DND-41 (cell line): ENCODE results near the gene SSR1.

Source experiments
- ATAC-seq: fragments of 200-7000 bp; cut with Tn5 transposase; 3 replicates; pipeline ENCODE4 v1.9.1; 2021; ENCODE audit warnings: low read depth; ENCODE audit not compliant: insufficient read depth
- DNase-seq: peaks from one replicate; pipeline ENCODE4 v3.0.0-alpha.2; 2020
- H2AFZ ChIP-seq: 2 replicates; pipeline ENCODE4 v1.6.0; 2012; ENCODE audit warnings: low read depth, low read length
- H3K27ac ChIP-seq: 2 replicates; pipeline ENCODE4 v1.5.1; 2012; ENCODE audit warnings: low read length, inconsistent platforms
- H3K27me3 ChIP-seq: fragments of 200-600 bp; sonication (generic); 2 replicates; pipeline ENCODE4 v1.6.0; 2012; ENCODE audit warnings: low read length, mild to moderate bottlenecking, inconsistent platforms; ENCODE audit not compliant: insufficient read depth, poor library complexity
- H3K36me3 ChIP-seq: 2 replicates; pipeline ENCODE4 v1.5.1; 2012; ENCODE audit warnings: low read length, inconsistent platforms; ENCODE audit not compliant: insufficient read depth
- H3K4me1 ChIP-seq: 2 replicates; pipeline ENCODE4 v1.5.1; 2012; ENCODE audit warnings: mild to moderate bottlenecking, low read length; ENCODE audit not compliant: insufficient read depth
- H3K4me2 ChIP-seq: 2 replicates; pipeline ENCODE4 v1.6.0; 2012; ENCODE audit warnings: mild to moderate bottlenecking, moderate library complexity, low read length, inconsistent platforms; ENCODE audit not compliant: insufficient read depth
- H3K4me3 ChIP-seq, 2 experiments: fragments of 200-600 bp in 1 of 2; shearing (Covaris generic) in 1 of 2; 2 replicates each; pipeline ENCODE4 v1.5.1; 2012 to 2016; ENCODE audit warnings: inconsistent platforms in 2 of 2, low read length in 2 of 2, mild to moderate bottlenecking in 2 of 2, low read depth in 1 of 2, moderate library complexity in 1 of 2
- H3K79me2 ChIP-seq: 2 replicates; pipeline ENCODE4 v1.6.0; 2012; ENCODE audit warnings: low read length, inconsistent platforms; ENCODE audit not compliant: insufficient read depth
- H3K9ac ChIP-seq: 2 replicates; pipeline ENCODE4 v1.6.0; 2012; ENCODE audit warnings: low read depth, mild to moderate bottlenecking, inconsistent platforms, low read length, moderate library complexity
- H3K9me3 ChIP-seq: 2 replicates; pipeline ENCODE4 v1.5.1; 2012; ENCODE audit warnings: low read length, moderate library complexity, mild to moderate bottlenecking, inconsistent platforms; ENCODE audit not compliant: insufficient read depth, severe bottlenecking
- H4K20me1 ChIP-seq: 2 replicates; pipeline ENCODE4 v1.6.0; 2012; ENCODE audit warnings: low read length; ENCODE audit not compliant: insufficient read depth
- CTCF ChIP-seq: IDR thresholded peaks from 2 replicates; pipeline ENCODE4 v1.5.1; 2012; ENCODE audit warnings: borderline replicate concordance, low read length, moderate library complexity, mild to moderate bottlenecking; ENCODE audit not compliant: poor library complexity, severe bottlenecking; ENCODE audit errors: extremely low read depth
- EZH2 ChIP-seq: IDR thresholded peaks from 3 replicates; pipeline ENCODE4 v1.6.1; 2012; ENCODE audit warnings: borderline replicate concordance, low read depth, mild to moderate bottlenecking, moderate library complexity, low read length, inconsistent platforms; ENCODE audit not compliant: severe bottlenecking

Gene SSR1

DNA sequence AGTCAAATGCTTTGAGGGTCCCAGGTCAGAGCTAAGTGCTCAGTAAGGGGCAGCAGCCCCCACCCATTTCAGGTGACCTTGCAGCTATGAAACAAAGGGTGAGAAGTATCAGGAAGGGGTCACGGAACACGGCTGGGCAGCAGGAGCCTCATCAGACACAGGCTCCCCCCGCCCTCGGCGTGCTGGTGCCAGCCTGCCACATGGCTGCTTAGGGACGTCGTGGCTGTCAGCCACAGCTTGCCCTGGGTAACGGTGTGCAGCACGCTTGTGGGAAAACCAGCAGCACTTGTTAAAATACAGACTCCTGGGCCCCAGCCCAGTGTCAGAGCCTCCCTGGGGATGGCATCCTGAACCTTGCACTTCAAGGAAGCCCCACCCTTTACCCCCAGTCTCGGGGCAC is 39.3 kb downstream of the SSR1 start:
- TF ChIP-seq EZH2 (no peak), CTCF (no peak)
- DNase-seq, result no peak
- Histone ChIP-seq H2AFZ (no peak overlapping the region), H3K4me1 (no peaks in the 10 kb centered on the region), H3K27me3 (no peaks in the 10 kb centered on the region), H3K9me3 (no peaks in the 10 kb centered on the region), H3K36me3 (no peaks in the 10 kb centered on the region), H3K27ac (no peak overlapping the region), H4K20me1 (no peaks in the 10 kb centered on the region), H3K9ac (no peak overlapping the region), H3K4me2 (no peak overlapping the region), H3K79me2 (no peaks in the 10 kb centered on the region), H3K4me3 (no peak overlapping the region)
- ATAC-seq, result no peak

GRCh38 chr6:7271205-7271534 is 41.8 kb downstream of the SSR1 start:
- Histone ChIP-seq H3K36me3 (no peaks in the 10 kb centered on the region), H4K20me1 (no peaks in the 10 kb centered on the region), H2AFZ (no peak overlapping the region), H3K4me3 (no peak overlapping the region), H3K9ac (no peak overlapping the region), H3K79me2 (no peaks in the 10 kb centered on the region), H3K27me3 (no peaks in the 10 kb centered on the region), H3K27ac (no peak overlapping the region), H3K4me1 (no peaks in the 10 kb centered on the region), H3K4me2 (no peak overlapping the region), H3K9me3 (no peaks in the 10 kb centered on the region)
- ATAC-seq (no peak), DNase-seq (no peak)
- TF ChIP-seq CTCF (no peak), EZH2 (no peak)

DNA sequence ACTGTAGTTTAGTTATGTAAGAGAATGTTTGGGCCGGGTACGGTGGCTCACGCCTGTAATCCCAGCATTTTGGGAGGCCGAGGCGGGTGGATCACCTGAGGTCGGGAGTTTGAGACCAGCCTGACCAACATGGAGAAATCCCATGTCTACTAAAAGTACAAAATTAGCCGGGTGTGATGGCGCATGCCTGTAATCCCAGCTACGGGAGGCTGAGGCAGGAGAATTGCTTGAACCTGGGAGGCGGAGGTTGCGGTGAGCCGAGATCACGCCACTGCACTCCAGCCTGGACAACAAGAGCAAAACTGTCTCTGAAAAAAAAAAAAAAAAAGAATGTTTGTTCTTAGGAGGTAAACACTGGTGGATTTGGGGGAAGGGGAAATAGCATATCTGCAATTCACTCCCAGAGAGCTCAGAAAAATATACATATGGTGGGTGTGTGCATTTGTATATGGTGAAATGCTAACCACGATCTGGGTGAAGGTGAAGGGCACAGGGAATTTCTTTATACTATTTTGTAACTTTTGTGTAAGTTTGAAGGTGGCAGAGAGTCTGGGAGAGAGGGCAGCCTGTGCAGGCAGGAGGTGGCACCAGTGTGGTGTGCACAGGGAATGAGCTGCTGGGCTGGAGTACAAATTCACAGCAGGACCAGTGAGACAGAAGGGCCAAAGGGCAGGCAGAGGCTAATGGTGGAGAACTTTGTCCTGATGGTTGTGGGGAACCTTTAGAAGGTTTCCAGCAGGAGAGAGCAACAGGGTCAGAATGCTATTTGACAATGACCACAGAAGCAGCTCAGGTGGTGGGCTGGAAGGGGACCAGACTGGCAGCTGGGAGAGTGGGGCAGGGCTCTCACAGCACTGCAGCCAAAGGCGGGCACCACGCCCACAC is 42.4 kb downstream of the SSR1 start:
- Histone ChIP-seq H2AFZ (no peak overlapping the region), H3K4me1 (no peaks in the 10 kb centered on the region)
- no peak for DNase-seq

More for the DNA sequence above, 42.4 kb downstream of the SSR1 start:
- Histone ChIP-seq H3K9me3 (no peaks in the 10 kb centered on the region), H3K36me3 (no peaks in the 10 kb centered on the region), H4K20me1 (no peaks in the 10 kb centered on the region), H3K27ac (no peak overlapping the region), H3K9ac (no peak overlapping the region), H3K79me2 (no peaks in the 10 kb centered on the region), H3K4me2 (no peak overlapping the region), H3K27me3 (no peaks in the 10 kb centered on the region), H3K4me3 (no peak overlapping the region)
- TF ChIP-seq CTCF (no peak), EZH2 (no peak)
- no peak for ATAC-seq
